H54 (cell line): ENCODE measurements around the gene TMEM212.
"Not testable (repeated sequence)": the region's sequence is repeated elsewhere in the genome, so short reads cannot be mapped to it uniquely, and the experiment has no call there.

Source experiments
- DNase-seq: peaks from one replicate; pipeline ENCODE4 v3.0.0; 2011; ENCODE audit warnings: low spot score, mixed read lengths; ENCODE audit not compliant: insufficient read length
- FAIRE-seq: peaks from 3 replicates; lab custom pipeline; 2011; peaks lifted over from hg19 to GRCh38; lab: Jason Lieb, UNC
- POLR2A ChIP-seq: IDR thresholded peaks from 2 replicates; pipeline ENCODE4 v1.6.1; 2011; ENCODE audit warnings: low read depth, mild to moderate bottlenecking, low read length

The TMEM212 gene

GRCh38 chr3:171847133-171847532 lies 4.0 kb downstream of the TMEM212 start:
- no peak for FAIRE-seq
- no peak for TF ChIP-seq POLR2A
- no peak for DNase-seq

GRCh38 chr3:171847595-171848259 lies 4.6 kb downstream of the TMEM212 start:
- FAIRE-seq (no peak), DNase-seq (no peak)
- no peak for TF ChIP-seq POLR2A

DNA sequence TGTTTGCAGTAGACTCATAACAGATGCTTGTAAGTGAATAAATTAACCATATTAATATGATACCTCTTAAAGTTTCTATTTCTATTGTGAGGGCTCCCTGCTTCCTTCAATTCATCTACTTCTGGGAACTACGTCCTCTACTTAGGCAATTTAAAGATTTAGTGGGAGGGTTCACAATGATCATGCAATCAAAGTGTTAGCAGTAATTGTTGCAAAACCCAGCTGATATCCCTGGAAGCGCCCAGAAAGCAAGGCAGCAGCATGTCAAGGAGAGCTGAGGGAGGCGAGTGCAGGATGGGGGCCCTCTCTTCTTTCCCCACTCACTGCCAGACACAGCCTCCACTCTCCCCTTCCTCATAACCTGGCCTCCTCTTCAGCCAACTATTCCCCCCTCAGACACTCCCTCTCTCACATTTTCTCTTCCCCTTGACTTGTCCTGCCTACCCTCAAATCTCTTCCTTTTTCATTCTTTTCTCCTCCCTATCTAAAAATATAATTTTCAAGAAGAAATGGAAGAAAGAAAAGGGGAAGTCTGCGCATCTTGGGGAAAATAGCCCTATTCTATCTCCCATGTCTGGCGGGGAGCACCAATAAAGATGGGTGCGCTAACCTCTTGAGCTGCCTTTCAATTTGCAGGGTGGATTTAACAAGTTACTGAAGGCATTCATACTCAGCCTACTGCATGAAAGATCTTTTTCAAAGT lies 6.6 kb downstream of the TMEM212 start:
- no peak for FAIRE-seq

DNA sequence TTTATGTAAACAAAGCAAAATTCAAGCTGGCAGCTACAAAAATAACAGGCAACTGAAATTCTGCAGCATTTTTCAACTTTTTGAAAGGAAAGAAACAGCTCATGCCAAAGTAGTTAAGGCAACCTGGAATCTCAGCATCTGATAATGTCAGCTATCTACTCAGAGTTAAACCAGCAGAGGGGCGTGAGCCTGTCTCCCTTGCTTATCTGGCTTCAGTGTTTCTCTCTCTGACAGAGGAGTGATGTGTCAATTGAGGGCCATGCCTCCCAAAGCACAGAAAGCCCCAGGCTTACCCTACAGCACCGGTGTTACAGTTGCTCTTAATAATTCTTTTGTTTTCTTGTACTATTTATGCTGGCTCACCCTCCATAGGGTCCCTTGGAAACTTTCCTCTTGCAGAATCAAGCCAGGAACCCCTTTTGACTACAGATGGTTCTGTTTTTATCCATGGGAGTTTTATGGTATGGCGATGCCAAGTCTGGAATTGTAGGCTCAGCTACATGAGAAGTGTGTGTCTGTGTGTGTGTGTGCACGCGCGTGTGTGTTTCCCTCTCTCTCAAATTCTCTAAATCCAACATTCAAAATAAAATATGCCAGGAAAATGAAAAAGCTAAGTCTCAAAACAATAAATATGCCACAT lies 7.3 kb downstream of the TMEM212 start:
- FAIRE-seq (peak; percentile 73), DNase-seq (no peak)
- TF ChIP-seq POLR2A = no peak

More for the DNA sequence above, 6.6 kb downstream of the TMEM212 start:
- no peak for DNase-seq
- TF ChIP-seq POLR2A = no peak

DNA sequence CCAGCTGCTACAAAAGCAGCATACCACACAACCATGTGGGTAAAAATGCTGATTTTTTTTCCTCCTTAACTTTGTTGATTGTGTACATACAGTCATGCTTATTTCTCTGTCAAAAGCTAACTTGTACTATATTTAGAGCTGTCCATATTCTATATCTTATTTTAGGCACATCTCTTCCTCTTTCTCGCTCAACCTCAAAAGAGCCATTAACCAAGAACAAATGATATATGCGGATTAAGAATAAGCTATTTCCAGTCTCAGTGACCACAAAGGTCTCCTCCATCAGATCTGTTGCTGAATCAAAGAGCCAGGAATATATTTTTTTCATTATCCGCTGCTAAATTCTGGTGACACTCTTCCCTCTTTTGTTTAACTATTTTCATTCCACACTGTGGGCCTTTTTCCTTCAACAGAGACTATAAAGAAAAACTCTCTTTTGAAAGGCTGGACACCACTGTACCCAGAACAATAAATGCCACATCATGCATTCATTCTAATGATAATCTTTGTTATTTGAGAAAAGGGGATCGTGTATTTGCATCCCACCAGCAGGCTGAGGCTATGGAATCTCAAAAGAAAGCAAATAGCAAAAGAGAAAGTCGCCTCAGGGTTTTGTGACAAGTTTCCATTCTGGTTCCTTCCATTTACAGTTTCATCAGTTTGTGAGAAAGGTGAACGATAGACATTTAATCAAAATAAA lies 8.0 kb downstream of the TMEM212 start:
- TF ChIP-seq POLR2A = no peak
- no peak for DNase-seq
- FAIRE-seq = no peak

- peak; percentile 98 for FAIRE-seq
- no peak for DNase-seq
- TF ChIP-seq POLR2A = no peak
Observed at GRCh38 chr3:171851660-171852058, 8.5 kb downstream of the TMEM212 start.

DNA sequence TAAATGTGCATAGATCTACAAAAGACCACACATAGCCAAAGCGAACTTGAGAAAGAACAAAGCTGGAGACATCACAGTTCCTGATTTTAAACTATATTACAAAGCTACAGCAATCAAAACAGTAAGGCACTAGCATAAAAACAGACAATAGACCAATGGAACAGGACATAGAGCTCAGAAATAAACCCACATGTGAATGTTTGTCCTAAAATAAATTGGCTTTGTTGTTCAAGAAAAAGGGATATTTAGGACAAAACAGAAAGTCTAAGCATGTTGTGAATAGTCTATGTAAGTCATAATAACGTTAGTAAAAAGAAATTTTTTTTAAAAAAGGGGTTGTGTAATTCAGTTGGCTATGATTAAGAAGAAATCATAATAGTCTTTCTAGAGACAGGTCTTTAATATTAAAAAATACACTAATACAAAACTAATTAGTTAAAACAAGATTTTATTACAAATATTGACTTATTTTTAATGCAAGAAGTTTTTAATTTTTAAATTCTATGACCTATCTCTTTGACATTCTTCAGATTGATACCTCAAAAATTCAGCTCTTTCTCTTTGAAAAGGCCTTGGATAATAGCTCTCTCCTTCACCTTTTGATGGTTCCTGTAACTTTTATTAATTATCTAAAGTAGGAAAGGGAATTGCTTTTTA lies 11.6 kb downstream of the TMEM212 start:
- DNase-seq = no peak
- no peak for TF ChIP-seq POLR2A
- no peak for FAIRE-seq

GRCh38 chr3:171858770-171859169 lies 15.6 kb downstream of the TMEM212 start:
- DNase-seq, FAIRE-seq: not testable (repeated sequence)

DNA sequence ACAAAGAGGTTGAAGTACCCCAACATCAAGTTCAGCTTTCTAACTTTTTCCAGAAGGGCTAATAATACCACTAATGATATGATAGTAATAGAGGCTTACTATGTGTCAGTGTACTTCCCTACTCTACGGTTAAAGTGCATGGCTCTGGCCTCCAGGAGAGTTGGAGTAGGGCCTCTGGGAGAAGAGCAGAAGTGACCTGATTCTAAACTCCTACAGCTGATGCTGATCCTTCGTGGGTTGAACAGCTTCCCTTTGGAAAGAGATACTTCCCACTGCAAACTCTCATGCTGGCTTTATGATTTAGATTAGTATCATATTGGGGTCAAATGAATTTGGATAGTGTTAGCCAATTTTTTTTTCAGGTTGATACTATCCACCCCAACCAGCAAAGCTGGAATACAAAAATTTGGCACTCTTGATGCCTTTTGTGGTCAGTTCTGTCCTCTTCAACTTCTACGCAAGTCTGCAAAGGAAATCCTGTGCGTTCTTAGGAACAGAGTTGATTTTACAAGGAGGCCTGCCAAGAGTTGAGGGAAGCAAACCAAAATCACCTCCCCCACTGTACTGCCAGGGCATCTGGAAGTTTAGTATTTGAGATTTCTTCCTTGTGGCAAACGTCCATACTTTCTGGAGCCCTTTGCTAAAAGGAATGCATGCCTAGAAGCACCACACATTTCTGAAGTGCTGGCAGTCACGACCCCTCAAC lies 17.8 kb downstream of the TMEM212 start:
- FAIRE-seq = no peak
- no peak for DNase-seq
- TF ChIP-seq POLR2A = no peak

DNA sequence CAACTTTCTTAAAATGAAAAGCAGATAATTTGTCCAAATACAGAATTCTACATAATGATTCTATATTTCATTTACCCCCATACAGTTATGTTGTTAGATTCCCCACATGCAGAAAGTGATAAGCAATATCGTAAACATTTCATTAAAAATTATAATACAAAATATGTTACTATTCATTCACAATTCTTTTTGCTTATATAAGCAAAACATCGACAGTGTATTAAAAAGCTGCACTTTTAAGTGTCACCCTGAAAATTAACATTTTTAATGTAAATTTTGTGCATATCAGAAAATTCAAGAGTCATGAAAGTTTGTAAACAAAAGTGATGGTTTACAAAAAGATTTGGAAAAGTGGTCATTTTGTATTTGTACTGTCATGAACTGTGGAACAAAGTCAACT lies 19.2 kb downstream of the TMEM212 start:
- TF ChIP-seq POLR2A = no peak
- FAIRE-seq = no peak

DNA sequence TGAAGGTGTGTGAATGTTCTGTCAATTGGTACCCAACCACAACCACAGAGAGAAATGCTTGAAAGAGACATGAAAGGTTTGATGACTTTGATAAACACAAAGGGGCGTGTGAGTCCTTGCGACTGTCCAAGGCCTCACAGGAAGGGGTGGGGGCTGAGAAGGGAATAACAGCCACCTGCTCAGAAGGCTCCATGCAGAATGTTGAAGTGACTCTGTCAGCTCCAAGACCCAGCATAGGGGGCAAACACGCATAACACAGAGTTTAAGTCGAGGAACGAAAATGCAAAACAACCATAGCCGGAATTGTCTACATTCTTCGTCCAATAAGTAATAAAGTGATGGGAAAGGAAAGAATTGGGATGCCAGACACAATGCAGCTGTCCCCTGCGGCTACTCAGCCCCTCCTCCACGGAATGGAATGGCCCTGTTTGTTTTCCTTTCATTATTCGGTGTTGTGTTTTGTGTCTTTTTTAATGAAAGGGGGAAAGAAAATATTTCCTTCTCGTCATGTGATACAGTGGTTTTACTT lies 19.9 kb downstream of the TMEM212 start:
- DNase-seq (no peak), FAIRE-seq (no peak)
- TF ChIP-seq POLR2A = no peak

More for the DNA sequence above, 19.2 kb downstream of the TMEM212 start:
- no peak for DNase-seq

- no peak for TF ChIP-seq POLR2A
- no peak for DNase-seq
- FAIRE-seq = no peak
Observed at GRCh38 chr3:171863920-171864319, 20.8 kb downstream of the TMEM212 start.
